Measurements from ENCODE around the gene ADAMTS6.

- peak; percentile 18 for TF ChIP-seq CTCF (IDR thresholded peaks at IDR 0.05)
- no peak for TF ChIP-seq EZH2 (IDR thresholded peaks at IDR 0.05; ENCODE audit: borderline replicate concordance, insufficient read depth, low read depth, low read length, poor library complexity, severe bottlenecking)
Measured at GRCh38 chr5:65100911-65101631, 380.6 kb downstream of the ADAMTS6 start.
